GM19099 (cell line): ENCODE measurements around the gene FOSL2.
A peak's percentile ranks its signal among the peaks of the same experiment; 100 is the strongest.

ENCODE experiments used
- POLR2A ChIP-seq: IDR thresholded peaks from 3 replicates; pipeline ENCODE4 v1.6.1; 2011; ENCODE audit warnings: low read depth; ENCODE audit not compliant: insufficient read length; ENCODE audit errors: extremely low read depth

FOSL2 gene

GRCh38 chr2:28392297-28393113, at the start of gene FOSL2:
Gene FOSL2, plus strand, starts transcription at chr2:28392858. Its CDS starts 863 bp downstream, at chr2:28393721.
- peak; percentile 70 for TF ChIP-seq POLR2A

GRCh38 chr2:28343184-28343942, 49.3 kb upstream of the FOSL2 start:
- TF ChIP-seq POLR2A = no peak

GRCh38 chr2:28343971-28344715, 48.5 kb upstream of the FOSL2 start:
- no peak for TF ChIP-seq POLR2A

GRCh38 chr2:28344756-28345373, 47.8 kb upstream of the FOSL2 start:
- no peak for TF ChIP-seq POLR2A

- no peak for TF ChIP-seq POLR2A
These were observed 47.0 kb upstream of the FOSL2 start for GRCh38 chr2:28345619-28346018.

- TF ChIP-seq POLR2A = no peak
These were observed 46.1 kb upstream of the FOSL2 start for GRCh38 chr2:28346587-28346986.

- no peak for TF ChIP-seq POLR2A
These were observed 45.5 kb upstream of the FOSL2 start for GRCh38 chr2:28347193-28347592.

GRCh38 chr2:28347596-28347995, 45.1 kb upstream of the FOSL2 start:
- no peak for TF ChIP-seq POLR2A

GRCh38 chr2:28348149-28348567, 44.5 kb upstream of the FOSL2 start:
- no peak for TF ChIP-seq POLR2A

GRCh38 chr2:28348921-28349320, 43.7 kb upstream of the FOSL2 start:
- no peak for TF ChIP-seq POLR2A

GRCh38 chr2:28349546-28350165, 43.0 kb upstream of the FOSL2 start:
- TF ChIP-seq POLR2A = no peak

- TF ChIP-seq POLR2A = no peak
These were observed 42.5 kb upstream of the FOSL2 start for GRCh38 chr2:28350196-28350595.

GRCh38 chr2:28350791-28351285, 41.8 kb upstream of the FOSL2 start:
- TF ChIP-seq POLR2A = no peak

- TF ChIP-seq POLR2A = no peak
These were observed 41.0 kb upstream of the FOSL2 start for GRCh38 chr2:28351621-28352020.
